Glutamatergic neuron (in vitro differentiated cells): ENCODE data around the gene HDAC4. TPM values are rescaled to one million over a fixed set of nuclear protein-coding genes. Genes with fewer than 3 reads are reported as not detected.
A peak's percentile ranks its signal among the peaks of the same experiment; 100 is the strongest.

Experiments used
- DNase-seq: peaks from one replicate; pipeline ENCODE4 v3.0.0; 2022
- H3K27ac Mint-ChIP-seq: one replicate; pipeline ENCODE4 v1.8.0; 2020; ENCODE audit warnings: mild to moderate bottlenecking, mixed read lengths, inconsistent platforms; ENCODE audit not compliant: unreplicated experiment
- H3K27me3 Mint-ChIP-seq: one replicate; pipeline ENCODE4 v1.8.0; 2020; ENCODE audit warnings: mild to moderate bottlenecking, moderate library complexity, mixed read lengths, inconsistent platforms; ENCODE audit not compliant: unreplicated experiment
- H3K36me3 Mint-ChIP-seq: one replicate; pipeline ENCODE4 v1.8.0; 2020; ENCODE audit warnings: mild to moderate bottlenecking, mixed read lengths, inconsistent platforms; ENCODE audit not compliant: unreplicated experiment
- H3K4me1 Mint-ChIP-seq: one replicate; pipeline ENCODE4 v1.8.0; 2020; ENCODE audit warnings: mild to moderate bottlenecking, low read depth, mixed read lengths, inconsistent platforms; ENCODE audit not compliant: unreplicated experiment
- H3K4me3 Mint-ChIP-seq: one replicate; pipeline ENCODE4 v1.8.0; 2020; ENCODE audit warnings: mild to moderate bottlenecking, mixed read lengths, inconsistent platforms; ENCODE audit not compliant: unreplicated experiment
- H3K9me3 Mint-ChIP-seq: one replicate; pipeline ENCODE4 v1.8.0; 2020; ENCODE audit warnings: mild to moderate bottlenecking, moderate library complexity, mixed read lengths, inconsistent platforms; ENCODE audit not compliant: unreplicated experiment
- CTCF ChIP-seq: fragments of 200-600 bp; sonication (generic); IDR thresholded peaks from one replicate; pipeline ENCODE4 v1.5.0; 2021; ENCODE audit not compliant: partially characterized antibody, unreplicated experiment
- total RNA-seq: library from RNA; stranded (reverse); fragmentation: NEBNext Ultra II Directional; extraction: Animal tissue kit (Norgen Biotek cat#: 25700); gene quantifications from one replicate; pipeline ENCODE4 v1.2.1, GENCODE V29; 2021; ENCODE audit not compliant: unreplicated experiment

HDAC4 gene
- total RNA-seq, 1 donor from 2014 or later, result 90.6 TPM

- H3K27ac Mint-ChIP-seq, result peak overlapping the region; percentile 95
- H3K4me3 Mint-ChIP-seq, result peak overlapping the region; percentile 90
- peaks cover 22% of the 10 kb centered on the region for H3K9me3 Mint-ChIP-seq
- H3K27me3 Mint-ChIP-seq, result peaks cover 8% of the 10 kb centered on the region
- no peaks in the 10 kb centered on the region for H3K36me3 Mint-ChIP-seq
- peak; percentile 51 for TF ChIP-seq CTCF
- no peak for DNase-seq
- H3K4me1 Mint-ChIP-seq, result peaks cover 27% of the 10 kb centered on the region
Measured at GRCh38 chr2:239401881-239402233, 1.0 kb upstream of the HDAC4 start.

GRCh38 chr2:239401067-239401880 lies 454 bp upstream of the HDAC4 start:
- peak; percentile 100 for DNase-seq
- peaks cover 8% of the 10 kb centered on the region for H3K27me3 Mint-ChIP-seq
- H3K4me1 Mint-ChIP-seq, result peaks cover 30% of the 10 kb centered on the region
- peak overlapping the region; percentile 90 for H3K4me3 Mint-ChIP-seq
- no peak for TF ChIP-seq CTCF
- H3K27ac Mint-ChIP-seq, result peak overlapping the region; percentile 95
- no peaks in the 10 kb centered on the region for H3K36me3 Mint-ChIP-seq
- peaks cover 24% of the 10 kb centered on the region for H3K9me3 Mint-ChIP-seq

- no peak for DNase-seq
- Mint-ChIP-seq H3K9me3 (peaks cover 23% of the 10 kb centered on the region), H3K4me1 (peaks cover 33% of the 10 kb centered on the region), H3K36me3 (no peaks in the 10 kb centered on the region), H3K27me3 (peaks cover 6% of the 10 kb centered on the region), H3K27ac (peak overlapping the region; percentile 90), H3K4me3 (peak overlapping the region; percentile 88)
- no peak for TF ChIP-seq CTCF
Measured at GRCh38 chr2:239399921-239400595, 762 bp downstream of the HDAC4 start.

GRCh38 chr2:239399433-239399920 lies 1.3 kb downstream of the HDAC4 start:
- DNase-seq, result no peak
- peak overlapping the region; percentile 88 for H3K4me3 Mint-ChIP-seq
- H3K27me3 Mint-ChIP-seq, result peaks cover 6% of the 10 kb centered on the region
- no peaks in the 10 kb centered on the region for H3K36me3 Mint-ChIP-seq
- peak overlapping the region; percentile 90 for H3K27ac Mint-ChIP-seq
- H3K4me1 Mint-ChIP-seq, result peaks cover 38% of the 10 kb centered on the region
- peaks cover 23% of the 10 kb centered on the region for H3K9me3 Mint-ChIP-seq
- no peak for TF ChIP-seq CTCF

GRCh38 chr2:239398521-239398921 lies 2.3 kb downstream of the HDAC4 start:
- Mint-ChIP-seq H3K4me1 (peaks cover 44% of the 10 kb centered on the region), H3K4me3 (peak overlapping the region; percentile 88), H3K27ac (peak overlapping the region; percentile 90), H3K36me3 (no peaks in the 10 kb centered on the region), H3K27me3 (peaks cover 6% of the 10 kb centered on the region), H3K9me3 (peaks cover 23% of the 10 kb centered on the region)
- no peak for TF ChIP-seq CTCF
- peak; percentile 91 for DNase-seq
